Measurements from ENCODE around the gene DUSP16. TPM values are rescaled to one million over a fixed set of nuclear protein-coding genes. Genes with fewer than 3 reads are reported as not detected.

The DUSP16 gene
- total and polyA plus RNA-seq, 2 of the 8 experiments (the other 6 are each of a cell fraction or from before 2014, with no cell fraction given) = 31.6 to 55.9 TPM

GRCh38 chr12:12445882-12446181 is 116.8 kb downstream of the DUSP16 start:
- H2BK5ac ChIP-seq (ENCODE audit: low read depth, low read length) = no peak overlapping the region
- H3K14ac ChIP-seq (ENCODE audit: insufficient read length) = no peak overlapping the region
- no peak overlapping the region for H3K4ac ChIP-seq (replicated peaks; ENCODE audit: insufficient read length, low read depth, low read length)
- POLR2A ChIA-PET (ENCODE audit: partially characterized antibody) = interaction anchor here (0.6 to 1.2 kb wide), 3 partner anchors 11 to 156 kb away, joined by 3 to 5 read pairs (median 3); no protein-coding TSS in a partner anchor
- no peak overlapping the region for H4K8ac ChIP-seq (ENCODE audit: extremely low read depth, insufficient read depth, low read length)
- H3K4me1 ChIP-seq (replicated peaks in 1 of 4; ENCODE audit: control insufficient read depth in 3 of 4, insufficient read depth in 4 of 4, low read length in 3 of 4) = peaks cover 0 to 3% (median 0%) of the 10 kb centered on the region in 4 experiments; a peak in 1 of 7 replicates
- no peak overlapping the region for H3K18ac ChIP-seq (ENCODE audit: extremely low read depth, low read length)
- no peak overlapping the region for H3K4me3 ChIP-seq (ENCODE audit: extremely low read depth in 1 of 4, insufficient read depth in 2 of 4, low read depth in 3 of 4, low read length in 4 of 4)
- no peaks in the 10 kb centered on the region for H3K23me2 ChIP-seq (ENCODE audit: low read depth, low read length)
- H4K5ac ChIP-seq (ENCODE audit: insufficient read length, low read depth, low read length) = no peak overlapping the region
- no peaks in the 10 kb centered on the region for H3K79me2 ChIP-seq (ENCODE audit: control insufficient read depth in 1 of 2, insufficient read depth in 2 of 2, low read length in 2 of 2)
- no peak overlapping the region for H2AFZ ChIP-seq (ENCODE audit: low read length)
- H3K56ac ChIP-seq (replicated peaks; ENCODE audit: insufficient read length, low read depth, low read length) = no peak overlapping the region
- no peak for TF ChIP-seq CEBPB (IDR thresholded peaks at IDR 0.05; ENCODE audit: low read depth, low read length)
- TF ChIP-seq BCL11A (IDR thresholded peaks at IDR 0.05; ENCODE audit: low read depth in 2 of 2, low read length in 2 of 2) = no peak
- TF ChIP-seq HDAC2 (IDR thresholded peaks at IDR 0.05; ENCODE audit: borderline replicate concordance in 1 of 2, low read depth in 2 of 2, low read length in 2 of 2) = no peak
- no peak for TF ChIP-seq TCF12 (IDR thresholded peaks at IDR 0.05; ENCODE audit: low read depth, low read length)
- TF ChIP-seq RBBP5 (IDR thresholded peaks at IDR 0.05; ENCODE audit: borderline replicate concordance, low read depth, low read length) = no peak
- 93% methylated on average over 2 of the region's 2 CpGs; no CpG with 5 or more reads in 1 of the 2 experiments for WGBS, 2 experiments (ENCODE audit: extremely low coverage in 1 of 2, insufficient coverage in 1 of 2, insufficient read length in 1 of 2, insufficient replicate concordance in 2 of 2, low coverage in 1 of 2, low lambda C conversion rate in 2 of 2, missing lambda C conversion rate in 1 of 2)
- no peak overlapping the region for H3K23ac ChIP-seq (ENCODE audit: insufficient read length)
- H3K27me3 ChIP-seq (replicated peaks in 1 of 4; ENCODE audit: control insufficient read depth in 3 of 4, extremely low read depth in 1 of 4, insufficient read depth in 3 of 4, low read length in 3 of 4) = no peaks in the 10 kb centered on the region
- H2BK20ac ChIP-seq (ENCODE audit: low read length) = no peak overlapping the region
- H3K36me3 ChIP-seq (ENCODE audit: control insufficient read depth in 2 of 4, insufficient read depth in 4 of 4, low read length in 3 of 4) = no peaks in the 10 kb centered on the region
- CTCF ChIA-PET (ENCODE audit: partially characterized antibody) = interaction anchor here (1.0 kb wide), 1 partner anchor 71 kb away, joined by 3 read pairs; no protein-coding TSS in a partner anchor
- no peaks in the 10 kb centered on the region for H4K20me1 ChIP-seq (replicated peaks in 1 of 2; ENCODE audit: control insufficient read depth in 1 of 2, insufficient read depth in 2 of 2, low read length in 2 of 2)
- H3K27ac ChIP-seq (ENCODE audit: low read depth, low read length) = no peak overlapping the region
- no peak overlapping the region for H2BK12ac ChIP-seq (ENCODE audit: low read depth, low read length)
- no peak for FAIRE-seq
- H2AK5ac ChIP-seq (ENCODE audit: low read depth, low read length) = no peak overlapping the region
- H3K9ac ChIP-seq (replicated peaks in 1 of 4; ENCODE audit: extremely low read depth in 1 of 4, low read depth in 3 of 4, low read length in 3 of 4) = no peak overlapping the region
- H3K9me3 ChIP-seq (ENCODE audit: insufficient read depth in 2 of 2, low read depth in 1 of 2, low read length in 1 of 2) = no peaks in the 10 kb centered on the region
- H4K91ac ChIP-seq (replicated peaks; ENCODE audit: insufficient read length, low read length) = no peak overlapping the region
- DNase-seq (ENCODE audit: low read depth in 1 of 2, low spot score in 2 of 2) = peak in 1 of 2 experiments; percentile 19
- no peaks in the 10 kb centered on the region for H3K79me1 ChIP-seq (ENCODE audit: low read depth, low read length)
- H2BK120ac ChIP-seq (replicated peaks; ENCODE audit: low read depth, low read length) = no peak overlapping the region
- H2BK15ac ChIP-seq (ENCODE audit: low read length) = no peak overlapping the region
- H3K4me2 ChIP-seq (ENCODE audit: insufficient read depth in 1 of 2, low read depth in 2 of 2, low read length in 2 of 2) = no peak overlapping the region
